GM21717 (cell line): Measurements from ENCODE around the gene CRHR1.

ENCODE experiments used
- ATAC-seq: cut with Tn5 transposase; IDR thresholded peaks from one replicate; pipeline ENCODE4 v1.9.1; 2021; ENCODE audit warnings: mild to moderate bottlenecking, moderate library complexity; ENCODE audit not compliant: unreplicated experiment

The CRHR1 gene

GRCh38 chr17:45820052-45820780 is 36.1 kb downstream of the CRHR1 start:
- ATAC-seq: no peak

DNA sequence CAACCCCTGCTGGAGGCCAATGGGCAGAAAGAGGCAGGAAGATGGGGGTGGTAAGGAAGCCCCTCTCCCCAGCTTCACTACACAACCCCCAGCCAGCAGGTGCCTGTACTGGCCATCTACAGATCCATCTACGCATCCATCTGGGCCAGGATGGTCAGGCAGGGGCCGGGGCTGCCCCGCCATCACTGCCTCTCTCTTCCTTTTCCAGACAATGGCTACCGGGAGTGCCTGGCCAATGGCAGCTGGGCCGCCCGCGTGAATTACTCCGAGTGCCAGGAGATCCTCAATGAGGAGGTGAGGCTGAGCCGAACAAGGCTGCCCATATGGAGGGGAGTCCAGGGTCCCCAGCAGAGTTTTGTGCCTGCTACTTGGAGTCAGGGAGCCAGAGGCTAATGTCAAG is 37.0 kb downstream of the CRHR1 start:
- no peak for ATAC-seq

DNA sequence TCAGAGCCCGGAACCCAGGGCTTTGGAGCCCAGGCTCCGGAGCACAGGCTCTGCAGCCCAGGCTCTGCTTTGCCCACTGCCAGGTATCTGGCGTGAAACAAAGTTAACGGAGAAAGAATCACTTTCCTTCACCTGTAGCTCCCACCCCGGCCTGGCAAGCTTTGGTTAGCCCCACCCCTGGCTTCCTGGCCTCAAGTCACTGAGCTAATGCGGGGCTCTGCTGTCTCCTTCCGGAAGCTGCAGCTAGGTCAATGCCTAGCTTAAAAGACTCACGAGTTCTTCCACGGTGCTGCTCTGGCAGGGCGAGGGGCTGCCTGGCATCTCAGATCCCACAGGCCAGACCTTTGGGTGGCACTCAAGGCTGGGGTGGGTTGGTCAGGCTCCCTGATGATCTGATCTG is 39.5 kb downstream of the CRHR1 start:
- no peak for ATAC-seq

GRCh38 chr17:45824475-45824874 is 40.4 kb downstream of the CRHR1 start:
- ATAC-seq: no peak

DNA sequence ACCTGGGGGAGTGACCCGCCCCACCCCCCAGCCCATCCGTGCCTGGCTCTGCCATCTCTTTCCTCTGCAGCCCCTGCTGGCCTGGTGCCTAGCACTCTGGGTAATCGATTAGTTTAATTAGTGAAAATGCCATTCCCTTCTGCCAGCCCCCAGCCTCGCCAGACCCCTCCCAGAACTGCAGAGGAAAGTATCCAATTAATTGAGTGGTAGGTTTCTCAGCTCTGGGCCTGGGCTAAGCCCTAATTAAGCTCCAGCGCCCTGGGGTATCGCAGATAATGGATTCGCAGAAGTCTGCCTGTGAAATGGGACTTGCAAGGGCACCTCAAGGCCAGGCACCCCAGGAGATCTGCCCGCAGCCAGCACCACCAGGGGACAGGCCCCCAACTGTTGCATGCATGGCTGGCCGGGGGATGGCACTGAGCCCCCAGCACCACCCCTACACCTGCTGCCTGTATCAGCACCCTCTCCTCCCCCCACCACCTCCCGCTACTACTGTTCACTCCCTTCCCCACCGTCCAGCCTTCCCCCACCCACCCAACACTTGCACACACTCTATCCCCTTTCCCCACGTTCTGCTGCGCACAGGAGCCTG is 40.9 kb downstream of the CRHR1 start:
- ATAC-seq: no peak

- no peak for ATAC-seq
Observed at GRCh38 chr17:45825792-45826191, 41.7 kb downstream of the CRHR1 start.

GRCh38 chr17:45826919-45827588 is 42.9 kb downstream of the CRHR1 start:
- ATAC-seq: no peak

GRCh38 chr17:45828171-45828570 is 44.1 kb downstream of the CRHR1 start:
- ATAC-seq: no peak

DNA sequence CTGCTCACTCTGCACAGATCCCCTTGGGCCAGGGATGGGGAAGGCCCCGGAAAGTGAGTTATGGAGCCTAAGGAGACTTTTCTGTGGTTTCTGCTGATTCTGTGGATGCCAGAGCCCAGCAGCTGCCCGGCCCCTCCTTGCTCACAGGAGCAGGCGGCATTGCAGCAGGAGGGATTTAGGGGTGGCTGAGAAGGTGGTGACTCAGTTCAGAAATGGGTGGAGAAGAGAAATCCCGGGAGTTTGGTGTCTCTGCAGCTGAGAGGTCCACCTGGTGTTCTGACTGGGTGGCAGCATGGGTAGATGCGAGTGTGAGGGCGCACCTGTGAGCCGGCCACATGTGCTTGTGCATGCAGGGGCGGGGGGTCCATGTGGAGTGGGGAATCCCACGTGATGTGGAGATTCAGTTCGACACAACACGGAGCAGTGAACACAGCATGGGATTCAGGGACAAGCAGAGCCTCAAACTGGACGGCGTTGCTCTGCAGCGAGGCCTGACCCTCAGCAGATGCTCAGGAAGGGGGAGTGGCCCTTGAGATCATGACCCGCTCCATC is 44.5 kb downstream of the CRHR1 start:
- ATAC-seq: no peak

DNA sequence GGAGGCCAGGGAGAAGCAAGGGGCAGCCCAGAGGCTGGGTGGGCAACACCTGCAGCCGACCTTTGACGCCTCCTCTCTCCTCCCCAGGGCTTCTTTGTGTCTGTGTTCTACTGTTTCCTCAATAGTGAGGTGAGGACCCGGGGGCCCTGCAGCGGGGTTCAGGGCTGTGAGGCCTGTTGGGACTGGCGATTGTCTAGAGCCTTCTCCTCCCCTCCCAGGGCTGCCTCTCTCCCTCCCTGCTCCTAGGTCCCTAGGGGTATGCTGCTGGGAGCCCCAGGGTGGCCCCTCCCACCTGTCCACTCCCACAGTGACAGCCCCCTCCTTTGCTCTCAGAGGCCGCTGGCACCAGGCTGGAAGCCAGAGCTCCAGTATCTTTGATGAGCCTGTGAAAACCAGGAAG is 49.8 kb downstream of the CRHR1 start:
- ATAC-seq: no peak

DNA sequence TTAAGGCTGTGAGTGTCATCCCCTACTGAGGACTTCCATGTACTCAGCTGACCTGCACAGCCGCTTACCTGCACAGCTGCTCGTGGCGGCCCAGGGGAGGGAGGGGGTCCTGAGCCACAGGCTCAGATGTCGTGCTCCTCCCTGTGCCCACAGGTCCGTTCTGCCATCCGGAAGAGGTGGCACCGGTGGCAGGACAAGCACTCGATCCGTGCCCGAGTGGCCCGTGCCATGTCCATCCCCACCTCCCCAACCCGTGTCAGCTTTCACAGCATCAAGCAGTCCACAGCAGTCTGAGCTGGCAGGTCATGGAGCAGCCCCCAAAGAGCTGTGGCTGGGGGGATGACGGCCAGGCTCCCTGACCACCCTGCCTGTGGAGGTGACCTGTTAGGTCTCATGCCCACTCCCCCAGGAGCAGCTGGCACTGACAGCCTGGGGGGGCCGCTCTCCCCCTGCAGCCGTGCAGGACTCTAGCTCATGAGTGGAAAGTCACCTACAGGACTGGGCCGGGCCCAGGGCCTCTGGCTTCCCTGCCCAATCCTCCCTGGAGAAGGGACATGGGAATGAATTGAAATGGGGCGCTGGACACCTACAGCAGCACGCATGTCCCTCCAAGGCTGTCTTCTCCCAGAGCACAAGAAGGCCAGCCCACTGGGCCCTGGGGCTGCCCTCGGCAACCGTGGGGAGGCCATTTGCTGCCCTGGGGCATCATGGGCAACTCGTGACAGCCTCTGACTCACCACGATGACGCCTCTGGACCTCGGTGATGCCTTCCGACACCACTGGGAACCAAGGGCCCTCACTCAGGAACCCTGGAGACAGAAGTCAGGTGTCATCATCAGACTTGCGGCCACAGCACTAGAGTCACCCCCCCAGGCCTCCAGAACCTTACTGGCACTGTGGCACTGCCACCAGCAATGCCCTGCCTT is 50.6 kb downstream of the CRHR1 start:
- ATAC-seq: no peak

DNA sequence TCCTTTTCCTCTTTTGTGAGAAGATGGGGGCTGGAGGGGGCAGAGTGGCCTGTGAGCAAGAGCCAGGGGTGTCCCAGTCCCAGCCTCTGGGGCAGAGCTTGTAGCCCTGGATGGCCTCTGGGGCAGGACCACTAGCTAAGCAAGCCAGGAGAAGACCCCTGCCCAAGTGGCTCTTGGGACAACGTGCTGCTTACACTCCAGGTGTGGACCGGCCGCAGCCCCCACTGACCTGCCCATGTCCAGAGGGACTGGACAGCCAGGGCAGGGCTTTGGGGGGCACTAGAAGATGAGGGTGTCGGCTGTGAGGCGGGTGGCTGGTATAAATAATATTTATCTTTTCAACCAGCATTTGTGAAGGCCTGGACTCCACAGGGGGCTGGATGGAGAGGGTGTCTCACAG is 51.4 kb downstream of the CRHR1 start:
- ATAC-seq: no peak

- ATAC-seq: no peak
Observed at GRCh38 chr17:45836047-45837044, 52.2 kb downstream of the CRHR1 start.

- ATAC-seq: no peak
Observed at GRCh38 chr17:45837187-45837586, 53.1 kb downstream of the CRHR1 start.

GRCh38 chr17:45837603-45838002 is 53.5 kb downstream of the CRHR1 start:
- no peak for ATAC-seq

- no peak for ATAC-seq
Observed at GRCh38 chr17:45838751-45839295, 54.7 kb downstream of the CRHR1 start.

DNA sequence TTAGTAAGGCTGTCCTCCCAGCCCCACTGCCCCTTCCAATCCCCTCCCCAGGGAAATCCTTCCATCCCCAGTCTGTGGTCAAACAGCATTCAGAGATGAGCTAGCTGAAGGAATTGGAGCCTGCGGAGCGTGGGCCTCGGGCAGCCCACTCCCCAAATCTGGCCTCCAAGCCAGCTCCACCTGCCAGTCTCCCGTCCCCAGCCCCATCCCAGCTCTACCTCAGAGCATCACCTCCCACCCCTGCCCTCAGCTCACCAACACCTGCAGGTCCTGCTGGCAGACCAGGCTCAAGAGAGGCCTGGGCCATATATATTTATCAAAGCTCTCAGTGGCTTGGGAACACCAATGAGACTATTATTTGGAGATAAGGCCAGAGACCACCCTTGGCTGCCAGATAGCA is 55.3 kb downstream of the CRHR1 start:
- ATAC-seq: no peak

DNA sequence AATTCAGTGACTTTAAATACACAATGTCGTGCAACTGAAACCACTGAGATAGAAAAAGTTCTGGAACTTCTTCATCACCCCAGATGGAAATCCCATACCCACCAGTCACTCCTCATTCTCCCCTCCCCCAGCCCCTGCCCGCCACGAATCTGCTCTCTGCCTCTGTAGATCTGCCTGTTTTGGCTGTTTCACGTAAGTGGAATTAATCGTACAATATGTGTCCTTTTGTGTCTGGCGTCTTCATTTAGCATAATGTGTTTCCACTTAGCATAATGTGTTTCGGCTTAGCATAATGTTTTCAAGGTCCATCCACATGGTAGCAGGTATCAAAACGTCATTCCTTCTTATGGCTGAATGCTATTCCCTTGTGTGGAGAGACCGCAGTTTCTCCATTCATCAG is 57.1 kb downstream of the CRHR1 start:
- no peak for ATAC-seq

GRCh38 chr17:45841883-45842525 is 57.9 kb downstream of the CRHR1 start:
- ATAC-seq: no peak
